Fibroblast of skin of right biceps (primary cell): ENCODE data around the gene RPH3AL.
"Not testable (repeated sequence)": the region's sequence is repeated elsewhere in the genome, so short reads cannot be mapped to it uniquely, and the experiment has no call there.

Experiments
- DNase-seq: peaks from one replicate; pipeline ENCODE4 v3.0.0-alpha.2; 2013

RPH3AL gene

DNA sequence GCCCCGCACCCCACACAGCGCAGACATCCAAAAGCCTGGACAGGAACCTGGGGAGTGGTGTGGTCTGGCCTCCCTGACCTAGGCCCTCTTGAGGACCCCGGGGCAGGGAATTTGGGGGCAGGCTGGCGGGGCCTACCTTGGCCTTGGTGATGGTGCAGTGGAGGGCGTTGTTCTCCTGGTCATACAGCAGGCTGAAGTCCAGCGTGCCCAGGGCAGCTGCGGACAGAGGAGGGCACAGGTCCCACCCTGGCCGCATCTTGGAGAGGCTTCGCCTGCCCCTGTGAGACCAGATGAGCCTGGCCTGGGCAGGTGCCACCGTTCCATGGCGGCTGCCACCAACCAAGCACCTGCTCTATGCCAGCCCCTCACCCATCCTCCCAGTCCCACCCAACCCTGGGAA is 180.2 kb downstream of the RPH3AL start:
- no peak for DNase-seq

DNA sequence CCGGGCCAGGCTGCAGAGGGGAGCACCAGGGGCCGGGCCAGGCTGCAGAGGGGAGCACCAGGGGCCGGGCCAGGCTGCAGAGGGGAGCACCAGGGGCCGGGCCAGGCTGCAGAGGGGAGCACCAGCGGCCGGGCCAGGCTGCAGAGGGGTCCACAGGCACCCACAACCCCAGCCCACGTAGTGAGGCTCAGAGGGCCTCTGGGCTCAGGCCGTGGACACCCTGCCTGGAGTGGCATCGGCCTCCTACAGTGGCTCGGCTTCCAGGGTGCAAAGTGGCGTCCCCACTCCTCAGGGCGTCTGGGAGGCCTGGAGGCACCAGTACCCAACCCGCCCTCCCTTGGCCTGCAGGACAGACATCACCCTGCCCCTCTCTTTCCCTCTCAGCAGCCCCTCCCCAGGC is 180.7 kb downstream of the RPH3AL start:
- DNase-seq, result no peak

DNA sequence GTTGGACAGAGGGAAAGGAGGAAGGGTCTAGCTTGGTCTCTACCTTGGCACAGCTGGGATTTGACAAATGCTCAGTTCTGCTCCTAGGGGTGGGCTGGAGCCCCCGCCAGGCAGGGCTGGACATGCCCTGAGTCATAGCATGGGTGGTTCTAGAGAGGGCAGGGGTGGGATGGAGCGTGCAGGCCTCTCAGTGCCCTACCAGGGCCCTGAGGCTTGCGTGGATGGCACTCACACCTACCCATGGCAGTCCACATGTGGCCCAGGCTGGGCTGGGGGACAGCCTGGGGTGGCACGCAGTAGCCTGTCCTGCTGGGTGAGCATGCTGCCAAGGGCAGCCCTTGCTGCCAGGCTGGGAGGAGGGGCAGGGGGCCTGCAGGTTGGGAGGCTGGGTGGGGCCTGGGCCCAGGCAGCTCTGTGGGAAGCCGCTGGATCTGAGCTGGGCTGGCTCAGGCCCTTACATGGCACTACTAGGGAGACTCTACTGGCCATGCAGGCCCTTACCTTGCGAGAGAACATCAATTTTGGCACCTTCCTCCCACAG is 182.4 kb downstream of the RPH3AL start:
- no peak for DNase-seq

DNA sequence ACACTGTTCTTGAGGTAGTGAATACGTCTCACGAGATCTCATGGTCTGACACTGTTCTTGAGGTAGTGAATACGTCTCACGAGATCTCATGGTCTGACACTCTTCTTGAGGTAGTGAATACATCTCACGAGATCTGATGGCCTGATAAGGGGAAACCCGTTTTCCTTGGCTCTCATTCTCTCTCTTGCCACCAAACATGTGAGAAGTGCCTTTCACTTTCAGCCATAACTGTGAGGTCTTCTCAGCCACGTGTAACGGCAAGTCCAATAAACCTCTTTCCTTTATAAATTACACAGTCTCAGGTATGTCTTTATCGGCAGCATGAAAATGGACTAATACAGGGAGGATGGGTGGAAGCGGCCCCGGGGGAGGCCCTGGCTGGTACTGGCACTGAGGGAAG is 184.0 kb downstream of the RPH3AL start:
- DNase-seq, result not testable (repeated sequence)

DNA sequence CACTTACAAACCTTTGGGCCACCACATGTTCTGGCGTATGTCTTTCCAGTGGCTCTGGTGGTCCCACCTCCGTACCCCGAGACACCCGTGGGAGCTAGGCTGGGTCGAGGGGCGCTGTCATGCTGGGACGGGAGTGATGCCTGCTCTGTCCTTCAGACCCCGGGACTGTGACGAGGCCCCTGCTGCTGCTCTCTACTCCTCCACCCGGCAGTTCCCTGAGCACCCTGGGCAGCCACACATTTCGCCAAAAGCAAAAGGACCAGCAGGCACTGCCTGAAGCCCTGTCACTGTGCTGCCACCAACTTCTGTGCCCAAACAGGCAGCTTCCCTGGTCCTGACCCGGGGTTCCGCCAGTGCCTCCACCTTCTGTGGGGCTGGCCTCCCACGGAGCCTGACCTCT is 186.7 kb downstream of the RPH3AL start:
- no peak for DNase-seq

DNA sequence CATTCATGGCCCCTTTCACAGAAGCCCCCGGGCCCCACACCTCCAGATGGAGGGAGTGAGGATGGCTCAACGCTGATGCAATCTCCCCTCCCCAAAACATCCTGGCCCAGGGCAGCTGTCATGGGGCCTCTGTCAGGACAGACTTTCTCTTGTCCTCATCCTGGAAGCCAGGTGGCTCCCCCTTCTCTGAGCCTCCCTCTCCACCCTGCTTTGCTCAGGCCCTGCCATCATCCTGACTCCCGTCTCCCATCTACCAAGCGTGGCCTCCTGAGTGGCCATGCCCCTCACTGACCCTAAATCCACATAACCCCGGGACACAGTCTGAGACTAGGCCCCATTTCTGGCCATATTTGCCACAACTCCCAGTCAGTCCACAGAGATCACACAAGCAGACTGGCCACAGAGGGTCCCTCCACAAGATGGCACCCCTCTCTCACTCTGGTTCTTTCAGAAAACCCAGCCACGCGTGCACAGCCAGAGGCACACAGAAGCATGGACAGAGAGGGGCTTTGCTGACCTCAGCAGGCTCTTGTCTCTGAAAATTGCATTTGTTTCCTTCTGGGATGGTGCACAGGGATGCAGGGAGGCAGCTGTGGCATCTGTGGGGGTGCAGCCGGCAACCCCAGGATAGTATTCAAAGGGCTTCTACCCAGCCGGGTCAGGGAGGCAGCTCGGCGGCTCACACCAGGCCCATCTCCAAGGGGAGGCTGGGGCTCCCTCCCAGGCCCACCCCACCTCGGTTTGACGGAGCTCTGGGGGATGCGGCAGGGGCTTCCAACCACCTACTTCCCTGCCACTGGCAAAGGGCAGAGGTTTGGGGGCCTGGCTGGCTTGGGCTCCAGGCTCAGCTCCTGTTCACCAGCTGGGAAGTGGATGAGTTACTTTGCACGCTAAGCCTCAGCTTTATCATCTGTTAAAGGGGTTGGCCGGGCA is 188.0 kb downstream of the RPH3AL start:
- DNase-seq, result peak; percentile 24

DNA sequence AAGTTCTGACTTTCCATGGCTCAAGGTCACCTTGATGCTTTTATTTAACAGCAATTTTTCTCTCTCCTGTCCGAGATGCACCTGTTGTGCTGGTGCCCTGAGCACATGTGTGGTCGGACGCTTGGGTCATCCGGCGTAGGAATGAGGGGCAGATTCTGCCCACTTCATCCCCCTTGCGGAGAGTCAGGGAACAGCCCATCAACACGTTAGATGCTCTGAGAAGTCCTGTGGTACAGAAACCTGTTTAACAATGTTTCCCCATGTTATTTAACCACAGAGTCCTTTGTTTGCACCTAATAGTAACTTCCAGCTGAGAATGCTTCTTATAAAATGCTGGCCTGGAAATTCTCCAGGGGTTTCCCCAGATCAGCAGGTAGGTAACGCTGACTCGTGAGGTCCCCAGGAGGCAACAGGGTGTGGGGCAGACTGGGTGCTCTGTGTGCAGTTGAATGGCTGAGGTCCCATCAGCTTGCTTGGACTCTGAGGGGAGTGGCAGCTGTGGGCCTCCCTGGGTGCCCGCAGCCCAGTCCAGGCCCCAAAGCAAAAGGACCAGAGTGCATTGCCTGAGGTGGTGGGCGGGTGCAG is 189.0 kb downstream of the RPH3AL start:
- no peak for DNase-seq

DNA sequence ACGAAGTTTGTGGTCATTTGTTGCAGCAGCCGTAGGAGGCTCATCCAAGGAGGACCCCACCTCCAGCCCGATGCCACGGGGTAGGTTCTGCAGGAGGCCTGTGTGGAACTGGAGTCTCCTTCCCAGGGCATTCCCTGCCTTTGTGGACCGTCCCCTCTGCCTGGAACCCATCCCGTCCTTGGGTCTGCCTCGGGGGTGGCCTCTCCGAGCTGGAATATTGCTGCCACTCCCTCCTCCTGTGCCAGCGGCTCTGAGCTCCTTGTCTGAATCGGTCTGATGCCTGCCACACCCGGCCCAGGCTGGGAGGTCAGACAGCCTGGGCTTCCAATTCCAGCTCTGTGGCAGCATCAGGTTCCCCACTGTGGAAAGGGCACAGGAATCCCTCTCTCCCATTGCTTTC is 189.9 kb downstream of the RPH3AL start:
- DNase-seq, result no peak
